Measurements from ENCODE around the gene MYO16.

DNA sequence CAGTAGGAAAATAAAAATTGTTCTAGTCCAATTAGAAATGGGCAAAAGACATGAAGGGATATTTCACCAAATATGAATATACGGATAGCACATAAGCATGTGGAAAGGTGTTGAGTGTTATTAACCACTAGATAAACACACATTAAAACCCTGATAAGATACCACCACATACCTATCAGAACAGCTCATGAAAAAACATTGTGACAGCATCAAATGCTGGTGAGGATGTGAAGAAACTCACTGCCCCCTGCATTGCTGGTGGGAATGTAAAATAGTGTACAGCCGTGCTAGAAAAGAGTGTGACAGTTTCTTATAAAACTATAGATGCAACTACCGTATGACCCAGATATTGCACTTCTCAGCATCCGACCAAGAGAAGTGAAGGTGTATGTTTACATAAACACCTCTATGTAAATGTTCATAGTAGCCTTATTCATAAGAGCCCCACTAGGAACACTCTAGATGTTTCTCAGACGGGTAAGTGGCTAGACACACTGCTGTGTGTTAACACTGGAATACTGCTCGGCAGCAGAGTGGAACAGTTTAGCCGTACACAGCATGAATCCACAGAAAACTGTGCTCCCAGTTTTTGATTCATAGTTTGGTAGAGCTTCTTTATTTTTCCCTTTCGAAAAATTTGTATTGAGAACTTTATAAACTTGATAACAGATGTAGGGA is 321.1 kb downstream of the MYO16 start:
- TF ChIP-seq POLR2A (IDR thresholded peaks at IDR 0.05; ENCODE audit: low read depth, low read length) = no peak
- no peak for TF ChIP-seq TAF1 (IDR thresholded peaks at IDR 0.05; ENCODE audit: low read depth, low read length)
- no peak for TF ChIP-seq POLR2AphosphoS5 (IDR thresholded peaks at IDR 0.05; ENCODE audit: low read depth, low read length)
- TF ChIP-seq SPI1 (IDR thresholded peaks at IDR 0.05; ENCODE audit: low read depth, low read length) = no peak

All from GM12891 (cell line).